ENCODE results near the gene TRAPPC3L. TPM values are rescaled to one million over a fixed set of nuclear protein-coding genes. Genes with fewer than 3 reads are reported as not detected.

The TRAPPC3L gene
- total RNA-seq, 2 experiments from 2014 or later: not detected

DNA sequence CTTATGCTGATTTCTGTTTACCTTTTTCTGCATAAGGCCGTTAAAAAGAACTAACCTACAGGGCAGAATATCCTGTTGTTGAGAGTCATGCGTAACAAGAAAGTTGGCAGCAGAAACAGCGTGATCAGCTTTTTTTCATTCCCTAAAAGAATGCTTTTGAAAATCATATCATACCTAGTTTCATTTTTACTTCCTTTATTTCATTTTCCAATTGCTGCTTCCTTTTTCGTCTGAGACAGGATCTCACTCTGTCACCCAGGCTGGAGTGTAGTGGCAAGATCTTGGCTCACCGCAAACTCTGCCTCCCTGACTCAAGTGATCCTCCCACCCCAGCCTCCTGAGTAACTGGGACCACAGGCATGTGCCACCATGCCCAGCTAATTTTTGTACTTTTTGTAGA, 80.2 kb downstream of the TRAPPC3L start:
- Histone ChIP-seq H3K9me3 (ENCODE audit: control insufficient read depth in 1 of 2, insufficient read depth in 1 of 2, low read length in 2 of 2) (no peaks in the 10 kb centered on the region), H3K36me3 (ENCODE audit: insufficient read depth, low read length) (no peaks in the 10 kb centered on the region), H3K27me3 (ENCODE audit: control insufficient read depth in 1 of 2, insufficient read depth in 2 of 2, low read length in 2 of 2) (peaks cover 1 to 5% of the 10 kb centered on the region in 2 experiments), H3K4me3 (ENCODE audit: low read length) (no peak overlapping the region), H3K4me1 (ENCODE audit: insufficient read depth, low read length) (peaks cover 38% of the 10 kb centered on the region), H3K27ac (ENCODE audit: low read depth in 1 of 2, low read length in 2 of 2) (no peak overlapping the region)
- ChIA-PET POLR2A (no interaction called here), CTCF (no interaction called here)
- intact Hi-C loops (cut with DNase I, micrococcal nuclease): no loop called here
- Mint-ChIP-seq H3K27ac (peak overlapping the region; percentile 16), H3K4me1 (ENCODE audit: low read depth) (peaks cover 44% of the 10 kb centered on the region), H3K9me3 (no peaks in the 10 kb centered on the region), H3K36me3 (ENCODE audit: low read depth) (no peaks in the 10 kb centered on the region), H3K4me3 (no peak overlapping the region), H3K27me3 (peaks cover 26% of the 10 kb centered on the region)
- DNase-seq (peak in 3 of 14 experiments; percentile 34 to 57 (median 39)), ATAC-seq (ENCODE audit: poor library complexity) (no peak)
- TF ChIP-seq, protein P1, sequence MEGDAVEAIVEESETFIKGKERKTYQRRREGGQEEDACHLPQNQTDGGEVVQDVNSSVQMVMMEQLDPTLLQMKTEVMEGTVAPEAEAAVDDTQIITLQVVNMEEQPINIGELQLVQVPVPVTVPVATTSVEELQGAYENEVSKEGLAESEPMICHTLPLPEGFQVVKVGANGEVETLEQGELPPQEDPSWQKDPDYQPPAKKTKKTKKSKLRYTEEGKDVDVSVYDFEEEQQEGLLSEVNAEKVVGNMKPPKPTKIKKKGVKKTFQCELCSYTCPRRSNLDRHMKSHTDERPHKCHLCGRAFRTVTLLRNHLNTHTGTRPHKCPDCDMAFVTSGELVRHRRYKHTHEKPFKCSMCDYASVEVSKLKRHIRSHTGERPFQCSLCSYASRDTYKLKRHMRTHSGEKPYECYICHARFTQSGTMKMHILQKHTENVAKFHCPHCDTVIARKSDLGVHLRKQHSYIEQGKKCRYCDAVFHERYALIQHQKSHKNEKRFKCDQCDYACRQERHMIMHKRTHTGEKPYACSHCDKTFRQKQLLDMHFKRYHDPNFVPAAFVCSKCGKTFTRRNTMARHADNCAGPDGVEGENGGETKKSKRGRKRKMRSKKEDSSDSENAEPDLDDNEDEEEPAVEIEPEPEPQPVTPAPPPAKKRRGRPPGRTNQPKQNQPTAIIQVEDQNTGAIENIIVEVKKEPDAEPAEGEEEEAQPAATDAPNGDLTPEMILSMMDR (IDR thresholded peaks at IDR 0.05): no peak

DNA sequence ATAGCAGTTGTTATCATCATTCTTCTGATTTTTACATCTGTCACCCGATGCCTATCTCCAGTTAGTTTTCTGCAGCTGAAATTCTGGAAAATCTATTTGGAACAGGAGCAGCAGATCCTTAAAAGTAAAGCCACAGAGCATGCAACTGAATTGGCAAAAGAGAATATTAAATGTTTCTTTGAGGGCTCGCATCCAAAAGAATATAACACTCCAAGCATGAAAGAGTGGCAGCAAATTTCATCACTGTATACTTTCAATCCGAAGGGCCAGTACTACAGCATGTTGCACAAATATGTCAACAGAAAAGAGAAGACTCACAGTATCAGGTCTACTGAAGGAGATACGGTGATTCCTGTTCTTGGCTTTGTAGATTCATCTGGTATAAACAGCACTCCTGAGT, 82.2 kb downstream of the TRAPPC3L start:
- Histone ChIP-seq H3K27ac (ENCODE audit: low read depth in 1 of 2, low read length in 2 of 2) (no peak overlapping the region), H3K4me3 (ENCODE audit: low read length) (no peak overlapping the region), H3K4me1 (ENCODE audit: insufficient read depth, low read length) (peaks cover 38% of the 10 kb centered on the region), H3K9me3 (ENCODE audit: control insufficient read depth in 1 of 2, insufficient read depth in 1 of 2, low read length in 2 of 2) (no peaks in the 10 kb centered on the region), H3K27me3 (ENCODE audit: control insufficient read depth in 1 of 2, insufficient read depth in 2 of 2, low read length in 2 of 2) (peaks cover 3 to 5% of the 10 kb centered on the region in 2 experiments), H3K36me3 (ENCODE audit: insufficient read depth, low read length) (no peaks in the 10 kb centered on the region)
- H3K27ac Mint-ChIP-seq: no peak overlapping the region
- no peaks in the 10 kb centered on the region for H3K36me3 Mint-ChIP-seq (ENCODE audit: low read depth)
- ChIA-PET POLR2A (no interaction called here), CTCF (no interaction called here)
- DNase-seq (no peak), ATAC-seq (ENCODE audit: poor library complexity) (no peak)
- no peaks in the 10 kb centered on the region for H3K9me3 Mint-ChIP-seq
- intact Hi-C loops (cut with DNase I, micrococcal nuclease): no loop called here
- TF ChIP-seq, protein P1 (IDR thresholded peaks at IDR 0.05): no peak
- peaks cover 31% of the 10 kb centered on the region for H3K27me3 Mint-ChIP-seq
- no peak overlapping the region for H3K4me3 Mint-ChIP-seq
- peaks cover 44% of the 10 kb centered on the region for H3K4me1 Mint-ChIP-seq (ENCODE audit: low read depth)

DNA sequence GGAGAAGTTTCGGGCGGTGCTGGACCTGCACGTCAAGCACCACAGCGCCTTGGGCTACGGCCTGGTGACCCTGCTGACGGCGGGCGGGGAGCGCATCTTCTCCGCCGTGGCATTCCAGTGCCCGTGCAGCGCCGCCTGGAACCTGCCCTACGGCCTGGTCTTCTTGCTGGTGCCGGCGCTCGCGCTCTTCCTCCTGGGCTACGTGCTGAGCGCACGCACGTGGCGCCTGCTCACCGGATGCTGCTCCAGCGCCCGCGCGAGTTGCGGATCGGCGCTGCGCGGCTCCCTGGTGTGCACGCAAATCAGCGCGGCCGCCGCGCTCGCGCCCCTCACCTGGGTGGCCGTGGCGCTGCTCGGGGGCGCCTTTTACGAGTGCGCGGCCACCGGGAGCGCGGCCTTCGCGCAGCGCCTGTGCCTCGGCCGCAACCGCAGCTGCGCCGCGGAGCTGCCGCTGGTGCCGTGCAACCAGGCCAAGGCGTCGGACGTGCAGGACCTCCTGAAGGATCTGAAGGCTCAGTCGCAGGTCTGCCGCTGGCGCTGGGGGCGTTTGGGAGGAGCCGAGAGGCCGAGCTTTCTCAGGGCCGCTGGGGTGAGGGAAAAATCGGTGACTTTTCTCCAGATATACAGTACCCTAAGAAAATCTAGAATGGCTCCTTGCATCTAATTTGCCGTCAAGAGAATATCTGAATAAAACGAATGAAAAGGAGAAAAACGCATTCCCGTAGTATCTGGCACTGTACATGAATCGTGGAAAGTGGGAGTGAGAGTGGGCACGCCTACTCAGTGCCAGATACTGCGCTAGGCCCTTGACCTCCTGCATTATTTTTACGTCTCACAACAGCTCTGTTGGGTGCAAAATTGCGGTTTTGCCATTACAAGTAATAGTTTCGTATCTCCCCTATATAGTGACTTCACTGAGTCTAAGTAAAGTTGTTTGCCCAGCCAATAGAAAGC, 83.3 kb downstream of the TRAPPC3L start:
- POLR2A ChIA-PET: interaction anchor here (1.1 kb wide), 1 partner anchor 109 kb away, joined by 3 read pairs; the partner anchor contains the start of gene RWDD1
- peak overlapping the region; percentile 60 for H3K4me3 ChIP-seq (ENCODE audit: low read length)
- peak; percentile 94 for ATAC-seq (ENCODE audit: poor library complexity)

More for the DNA sequence above, 83.3 kb downstream of the TRAPPC3L start:
- Histone ChIP-seq H3K9me3 (ENCODE audit: control insufficient read depth in 1 of 2, insufficient read depth in 1 of 2, low read length in 2 of 2) (no peaks in the 10 kb centered on the region), H3K27ac (ENCODE audit: low read depth in 1 of 2, low read length in 2 of 2) (no peak overlapping the region), H3K4me1 (ENCODE audit: insufficient read depth, low read length) (peaks cover 33% of the 10 kb centered on the region), H3K27me3 (ENCODE audit: control insufficient read depth in 1 of 2, insufficient read depth in 2 of 2, low read length in 2 of 2) (peaks cover 3 to 5% of the 10 kb centered on the region in 2 experiments), H3K36me3 (ENCODE audit: insufficient read depth, low read length) (no peaks in the 10 kb centered on the region)
- no peaks in the 10 kb centered on the region for H3K9me3 Mint-ChIP-seq
- intact Hi-C loops (cut with DNase I, micrococcal nuclease): no loop called here
- CTCF ChIA-PET: no interaction called here
- TF ChIP-seq, protein P1 (IDR thresholded peaks at IDR 0.05): no peak
- H3K36me3 Mint-ChIP-seq (ENCODE audit: low read depth): no peaks in the 10 kb centered on the region
- peaks cover 40% of the 10 kb centered on the region for H3K4me1 Mint-ChIP-seq (ENCODE audit: low read depth)
- H3K27me3 Mint-ChIP-seq: peaks cover 29% of the 10 kb centered on the region
- H3K4me3 Mint-ChIP-seq: peak overlapping the region; percentile 69
- no peak overlapping the region for H3K27ac Mint-ChIP-seq
- peak; percentile 7 to 88 (median 44) for DNase-seq

All from CD4-positive, alpha-beta T cell (primary cell).